NT2/D1 (cell line): ENCODE results near the gene SYNGR1.

Source experiments
- YY1 ChIP-seq: IDR thresholded peaks from 2 replicates; pipeline ENCODE4 v1.6.1; 2011; ENCODE audit not compliant: insufficient read length, insufficient read depth
- ZNF274 ChIP-seq: IDR thresholded peaks from 2 replicates; pipeline ENCODE4 v1.6.1; 2011; ENCODE audit warnings: mild to moderate bottlenecking, low read depth, low read length

DNA sequence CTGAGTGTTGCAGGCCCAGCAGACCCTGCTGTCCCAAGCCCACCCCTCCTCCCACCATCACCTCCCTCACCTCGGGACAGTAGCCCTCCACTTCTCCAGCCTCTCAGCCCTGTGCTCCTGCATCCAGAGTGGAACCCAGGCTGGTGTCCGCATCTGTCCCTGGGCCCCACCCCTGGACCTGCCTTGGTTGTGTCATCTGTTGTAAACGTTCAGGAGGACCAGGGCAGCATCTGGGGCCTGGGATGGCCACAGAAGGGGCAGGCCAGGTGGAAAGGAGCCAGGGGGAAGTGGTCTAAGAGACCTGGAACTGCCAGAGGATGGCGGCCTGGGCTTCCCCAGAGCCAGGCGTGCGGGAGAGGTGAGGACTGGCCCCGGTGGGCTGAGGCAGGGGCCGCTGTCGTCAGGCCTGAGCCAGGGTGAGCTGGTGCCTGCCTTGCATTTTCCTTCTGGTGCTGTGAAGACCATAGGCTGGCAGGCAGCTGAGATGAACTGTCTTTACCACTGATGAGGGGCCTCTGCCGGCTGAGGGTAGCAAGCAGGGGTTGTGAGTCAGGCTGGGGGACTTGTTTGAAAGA is 80.9 kb downstream of the SYNGR1 start:
- TF ChIP-seq ZNF274 (no peak), YY1 (no peak)
